HEK293 (cell line): ENCODE measurements around the gene CDON.

ENCODE experiments used
- CTCF ChIP-seq: fragments of 450-650 bp; formaldehyde crosslinking; IDR thresholded peaks from 2 replicates; pipeline ENCODE4 v1.5.1; 2016; ENCODE audit warnings: missing biosample characterization, missing genetic modification characterization
- GLIS2 ChIP-seq: fragments of 450-650 bp; formaldehyde crosslinking; IDR thresholded peaks from 2 replicates; pipeline ENCODE4 v1.5.1; 2016; ENCODE audit warnings: missing biosample characterization, missing genetic modification characterization
- REST ChIP-seq: fragments of 450-650 bp; formaldehyde crosslinking; IDR thresholded peaks from 2 replicates; pipeline ENCODE4 v1.5.1; 2016; ENCODE audit warnings: missing biosample characterization, missing genetic modification characterization
- SP2 ChIP-seq: fragments of 450-650 bp; formaldehyde crosslinking; IDR thresholded peaks from 2 replicates; pipeline ENCODE4 v1.5.1; 2016; ENCODE audit warnings: missing biosample characterization, missing genetic modification characterization
- ZBTB1 ChIP-seq: fragments of 450-650 bp; formaldehyde crosslinking; IDR thresholded peaks from 2 replicates; pipeline ENCODE4 v1.5.1; 2016; ENCODE audit warnings: missing biosample characterization, missing genetic modification characterization
- ZBTB48 ChIP-seq: fragments of 450-650 bp; formaldehyde crosslinking; IDR thresholded peaks from 2 replicates; pipeline ENCODE4 v1.5.1; 2016; ENCODE audit warnings: missing biosample characterization, missing genetic modification characterization
- ZNF449 ChIP-seq: fragments of 450-650 bp; formaldehyde crosslinking; IDR thresholded peaks from 2 replicates; pipeline ENCODE4 v1.5.1; 2017; ENCODE audit warnings: missing biosample characterization, mild to moderate bottlenecking, missing genetic modification characterization, moderate library complexity
- ZNF549 ChIP-seq: fragments of 450-650 bp; IDR thresholded peaks from 2 replicates; pipeline ENCODE4 v1.5.1; 2018; ENCODE audit warnings: missing biosample characterization, missing genetic modification characterization, mild to moderate bottlenecking, inconsistent platforms, moderate library complexity
- ZNF621 ChIP-seq: fragments of 450-650 bp; formaldehyde crosslinking; IDR thresholded peaks from 2 replicates; pipeline ENCODE4 v1.5.1; 2017; ENCODE audit warnings: missing biosample characterization, missing genetic modification characterization
- ZNF670 ChIP-seq: fragments of 450-650 bp; formaldehyde crosslinking; IDR thresholded peaks from 2 replicates; pipeline ENCODE4 v1.5.1; 2016; ENCODE audit warnings: missing biosample characterization, missing genetic modification characterization, low read depth
- ZNF704 ChIP-seq: fragments of 450-650 bp; formaldehyde crosslinking; IDR thresholded peaks from 2 replicates; pipeline ENCODE4 v1.5.1; 2016; ENCODE audit warnings: missing biosample characterization, missing genetic modification characterization
- ZNF76 ChIP-seq: fragments of 450-650 bp; formaldehyde crosslinking; IDR thresholded peaks from 2 replicates; pipeline ENCODE4; 2016; ENCODE audit warnings: low read depth, missing biosample characterization, missing genetic modification characterization, borderline replicate concordance
- ZNF791 ChIP-seq: fragments of 450-650 bp; formaldehyde crosslinking; IDR thresholded peaks from 2 replicates; pipeline ENCODE4 v1.5.1; 2016; ENCODE audit warnings: missing biosample characterization, missing genetic modification characterization

- TF ChIP-seq ZNF549 (tag by site-specific recombination) (no peak), ZNF670 (tag by site-specific recombination) (no peak), ZBTB48 (tag by site-specific recombination) (no peak), CTCF (tag by site-specific recombination) (no peak), GLIS2 (tag by site-specific recombination) (no peak), ZNF449 (no peak), ZBTB1 (tag by site-specific recombination) (no peak), ZNF704 (tag by site-specific recombination) (no peak), SP2 (tag by site-specific recombination) (no peak), ZNF621 (no peak), ZNF791 (tag by site-specific recombination) (no peak), ZNF76 (tag by site-specific recombination) (no peak), REST (no peak)
These were observed 10.3 kb upstream of the CDON start for GRCh38 chr11:126072801-126073594.
